Left hindlimb (tissue), 1 donor: ENCODE data around the gene NENF.
"Not testable (repeated sequence)": the region's sequence is repeated elsewhere in the genome, so short reads cannot be mapped to it uniquely, and the experiment has no call there.

Experiments
- DNase-seq: peaks from one replicate; pipeline ENCODE4 v3.0.0-alpha.2; 2018

Gene NENF

DNA sequence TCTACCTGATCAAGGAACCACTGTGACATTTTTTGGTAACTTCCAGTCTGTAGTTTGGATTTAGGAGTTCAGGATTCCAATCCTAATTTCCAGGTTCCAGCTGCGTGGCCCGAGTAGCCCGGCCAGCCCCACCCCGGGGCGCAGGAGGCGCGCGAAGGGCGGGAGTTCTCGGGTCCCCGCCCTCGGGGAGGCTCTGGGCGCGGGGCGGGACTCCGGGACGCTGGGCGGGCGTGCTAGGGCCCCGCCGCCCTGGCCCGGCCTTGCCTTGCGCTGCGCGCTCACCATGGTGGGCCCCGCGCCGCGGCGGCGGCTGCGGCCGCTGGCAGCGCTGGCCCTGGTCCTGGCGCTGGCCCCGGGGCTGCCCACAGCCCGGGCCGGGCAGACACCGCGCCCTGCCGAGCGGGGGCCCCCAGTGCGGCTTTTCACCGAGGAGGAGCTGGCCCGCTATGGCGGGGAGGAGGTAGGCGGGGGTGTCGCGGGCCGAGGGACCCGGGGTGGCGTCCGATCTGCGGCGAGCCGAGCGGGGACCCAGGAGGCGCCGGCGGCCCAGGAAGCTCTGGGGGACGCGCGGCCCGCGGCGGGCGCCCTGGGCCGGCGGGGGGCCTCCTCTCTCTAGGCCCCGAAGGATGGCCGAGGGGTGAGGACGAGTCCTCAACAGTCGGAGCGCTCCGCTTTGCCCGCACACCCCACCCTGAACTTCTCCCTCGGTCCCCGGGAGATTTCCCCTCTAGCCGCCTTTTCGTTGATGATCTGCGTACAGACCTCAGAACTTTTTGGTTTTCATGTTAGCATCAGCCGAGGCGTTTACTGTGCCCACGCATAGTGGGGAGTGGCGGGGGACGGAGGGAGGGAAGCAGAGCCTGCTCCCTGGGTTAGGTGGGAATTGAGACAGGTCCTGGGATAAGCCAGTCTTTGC is at the start of gene NENF:
Gene NENF (plus strand): TSS at position 260 of the 916 bp plus-strand sequence. CDS start 24 bp downstream, at position 284.
- peak; percentile 88 for DNase-seq

DNA sequence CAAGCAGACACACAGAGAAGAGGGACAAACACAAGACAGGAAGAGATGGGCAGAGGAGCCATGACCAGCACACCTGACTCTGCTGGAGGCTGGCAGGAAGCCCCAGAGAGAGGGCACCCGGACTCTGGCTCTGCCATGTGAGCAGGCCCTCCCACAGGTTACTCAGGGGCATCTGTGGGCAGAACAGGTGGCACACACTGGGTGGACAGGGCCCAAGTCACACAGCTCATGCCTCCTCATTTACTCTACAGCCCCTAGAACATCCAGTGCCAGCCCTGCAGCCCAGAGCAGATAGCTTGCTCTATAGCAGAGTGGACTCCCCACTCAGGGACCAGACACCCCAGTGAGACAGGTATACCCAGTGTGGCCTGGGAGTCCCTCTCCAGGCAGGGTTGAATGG is 46.7 kb upstream of the NENF start:
- no peak for DNase-seq

DNA sequence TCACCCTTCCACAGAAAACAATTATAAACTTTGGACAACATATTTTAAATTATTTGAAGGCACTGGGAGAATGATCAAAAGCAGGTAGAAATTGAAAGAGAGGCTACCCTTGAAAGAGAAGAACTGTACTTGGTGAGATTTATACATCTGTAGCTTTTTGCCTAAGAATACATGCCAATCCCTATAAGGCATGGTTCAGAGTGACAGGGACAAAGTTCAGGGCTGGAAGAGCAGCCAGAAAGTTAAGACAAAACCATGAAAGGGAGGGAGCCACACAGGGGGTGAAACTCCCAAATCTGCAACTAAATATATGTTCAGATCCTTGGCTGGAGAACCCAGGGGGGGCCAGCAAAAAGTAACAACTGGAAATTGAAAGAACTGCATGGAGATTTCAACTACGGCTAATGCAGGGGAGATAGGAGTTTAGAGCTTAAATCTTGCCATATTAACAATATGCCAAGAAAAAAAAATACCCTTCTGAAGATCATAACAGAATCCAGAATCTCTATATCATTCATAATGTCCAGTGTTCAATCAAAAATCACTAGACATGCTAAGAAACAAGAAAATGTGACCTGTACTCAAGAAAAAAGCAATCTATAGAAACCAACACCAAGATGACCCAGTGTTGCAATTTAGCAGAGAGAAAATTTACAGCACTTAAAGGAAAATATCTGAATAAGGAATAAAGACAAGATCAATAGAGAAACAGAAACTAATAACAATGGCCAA is 43.6 kb upstream of the NENF start:
- DNase-seq: no peak

- DNase-seq: not testable (repeated sequence)
Measured at GRCh38 chr1:212395678-212396437, 36.9 kb upstream of the NENF start.

DNA sequence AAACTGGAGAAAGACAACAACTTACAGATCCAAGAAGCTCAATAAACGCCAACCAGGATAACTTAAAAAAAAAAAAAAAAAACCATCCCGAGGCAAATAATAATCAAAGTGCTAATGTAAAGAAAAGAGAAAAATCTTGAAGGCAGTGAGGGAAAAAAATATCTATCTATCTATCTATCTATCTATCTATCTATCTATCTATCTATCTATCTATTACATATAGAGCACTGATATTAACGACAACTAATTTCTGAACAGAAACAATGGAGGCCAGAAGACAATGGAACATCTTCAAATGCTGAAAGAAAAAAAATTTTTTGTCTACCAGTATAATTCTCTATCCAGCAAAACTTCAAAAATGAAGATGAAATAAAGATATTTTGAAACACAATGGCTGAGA is 36.1 kb upstream of the NENF start:
- no peak for DNase-seq

GRCh38 chr1:212397171-212397570 is 35.5 kb upstream of the NENF start:
- DNase-seq: no peak

DNA sequence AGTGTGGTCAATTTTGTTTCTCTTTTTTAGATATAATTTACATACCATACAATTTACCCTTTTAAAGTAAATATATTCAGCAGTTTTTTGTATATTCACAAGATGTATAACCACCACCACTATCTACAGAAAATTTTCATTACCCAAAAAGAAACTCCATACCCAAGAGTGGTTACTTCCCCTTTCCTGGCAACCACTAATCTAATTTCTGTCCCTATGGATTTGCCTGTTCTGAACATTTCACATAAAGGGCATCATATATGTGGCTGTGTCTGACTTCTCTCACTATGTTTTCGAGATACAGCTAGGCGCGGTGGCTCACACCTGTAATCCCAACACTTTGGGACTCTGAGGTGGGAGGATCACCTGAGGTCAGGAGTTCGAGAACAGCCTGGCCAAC is 31.7 kb upstream of the NENF start:
- no peak for DNase-seq

- DNase-seq: no peak
Measured at GRCh38 chr1:212401838-212402582, 30.7 kb upstream of the NENF start.

DNA sequence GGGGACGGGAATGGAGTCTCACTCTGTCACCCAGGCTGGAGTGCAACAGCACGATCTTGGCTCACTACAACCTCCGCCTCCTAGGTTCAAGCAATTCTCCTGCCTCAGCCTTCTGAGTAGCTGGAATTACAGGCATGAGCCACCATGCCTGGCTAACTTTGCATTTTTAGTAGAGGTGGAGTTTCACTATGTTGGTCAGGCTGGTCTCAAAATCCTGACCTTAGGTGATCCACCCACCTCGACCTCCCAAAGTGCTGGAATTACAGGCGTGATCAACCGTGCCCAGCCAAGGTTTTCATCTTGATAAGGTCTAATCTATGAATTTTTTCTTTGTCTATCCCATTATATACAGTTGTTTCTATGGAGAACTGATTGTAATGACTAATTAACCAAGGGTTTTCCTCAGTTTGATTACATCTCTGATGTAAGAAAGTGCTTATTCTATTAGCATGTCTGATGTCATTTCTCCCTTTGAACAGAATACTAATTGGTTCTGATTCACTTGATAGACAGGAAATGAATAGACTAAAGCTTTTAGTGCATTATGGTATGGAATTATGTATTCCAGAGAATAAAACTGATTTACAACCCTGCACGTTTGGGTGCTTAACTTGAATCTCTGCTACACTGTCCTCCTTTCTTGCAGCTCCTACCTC is 29.9 kb upstream of the NENF start:
- DNase-seq: no peak

DNA sequence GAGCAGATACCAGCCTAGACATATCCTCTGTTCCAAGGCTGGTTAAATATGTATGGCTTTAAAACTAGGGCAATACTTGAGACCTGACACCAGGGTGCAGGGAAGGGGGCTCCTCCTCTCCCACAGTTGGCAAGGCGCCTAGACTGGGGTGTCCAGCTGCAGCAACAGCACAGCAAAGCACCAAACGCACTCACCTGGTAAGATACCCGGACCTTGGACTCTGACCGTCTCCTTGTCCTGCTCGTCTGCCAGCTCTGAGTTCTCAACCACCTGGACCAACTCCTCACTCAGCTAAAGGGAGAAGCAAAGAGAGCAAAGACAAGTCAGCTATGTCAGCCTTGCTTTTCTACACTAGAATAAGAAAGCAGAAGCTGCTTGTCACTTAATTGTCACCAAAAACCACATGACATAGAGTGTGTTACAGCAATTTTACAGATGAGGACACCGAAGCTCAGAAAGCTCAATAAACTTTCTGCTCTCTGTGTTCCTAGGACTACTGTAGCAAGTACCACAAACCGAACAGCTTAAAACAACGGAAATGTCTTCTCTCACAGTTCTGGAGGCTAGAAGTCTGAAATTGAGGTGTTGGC is 22.4 kb upstream of the NENF start:
- no peak for DNase-seq

- DNase-seq: no peak
Measured at GRCh38 chr1:212412374-212412773, 20.3 kb upstream of the NENF start.

GRCh38 chr1:212413902-212414327 is 18.8 kb upstream of the NENF start:
- no peak for DNase-seq

DNA sequence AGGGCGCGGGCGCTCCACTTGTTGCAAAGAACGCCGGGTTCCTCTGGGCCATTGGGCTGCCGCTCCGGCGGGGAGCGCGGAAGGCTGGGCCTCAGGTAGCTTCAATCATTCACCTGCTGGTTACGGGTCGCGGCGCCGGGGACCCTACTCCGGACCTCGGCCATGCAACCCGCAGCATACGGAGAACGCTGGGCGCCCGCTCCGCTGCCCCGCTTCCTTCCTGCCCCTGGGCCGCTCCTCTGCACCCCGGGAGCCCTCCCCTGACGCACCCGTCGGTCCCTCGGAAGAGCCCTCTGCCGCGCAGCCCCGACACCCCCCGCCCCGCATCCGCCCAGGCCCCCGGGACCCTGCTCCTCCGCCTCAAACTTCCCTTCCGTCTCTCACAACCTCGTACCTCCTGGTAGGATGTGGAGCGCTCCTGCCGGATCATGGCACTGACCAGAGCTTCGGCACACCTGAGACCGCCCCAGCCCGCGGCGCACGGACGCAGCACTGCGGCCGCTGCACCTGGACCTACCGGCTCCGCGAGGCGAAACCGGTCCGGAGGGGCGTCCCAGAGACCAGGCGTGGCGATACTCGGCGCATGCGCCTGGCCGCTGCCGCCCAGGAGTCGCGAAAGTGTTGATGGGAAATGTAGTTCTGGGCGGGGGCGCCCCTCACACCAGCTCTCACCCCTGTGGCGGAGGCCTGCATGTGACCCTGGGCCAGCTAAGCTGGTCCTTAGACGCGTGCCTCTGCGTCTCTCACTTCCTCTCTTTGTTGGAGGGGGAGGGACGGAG is 18.2 kb upstream of the NENF start, which contains the start of gene PACC1:
Gene PACC1 (minus strand): TSS at position 559 of the 779 bp plus-strand sequence. CDS start 129 bp downstream, at position 430.
- peak; percentile 92 for DNase-seq

DNA sequence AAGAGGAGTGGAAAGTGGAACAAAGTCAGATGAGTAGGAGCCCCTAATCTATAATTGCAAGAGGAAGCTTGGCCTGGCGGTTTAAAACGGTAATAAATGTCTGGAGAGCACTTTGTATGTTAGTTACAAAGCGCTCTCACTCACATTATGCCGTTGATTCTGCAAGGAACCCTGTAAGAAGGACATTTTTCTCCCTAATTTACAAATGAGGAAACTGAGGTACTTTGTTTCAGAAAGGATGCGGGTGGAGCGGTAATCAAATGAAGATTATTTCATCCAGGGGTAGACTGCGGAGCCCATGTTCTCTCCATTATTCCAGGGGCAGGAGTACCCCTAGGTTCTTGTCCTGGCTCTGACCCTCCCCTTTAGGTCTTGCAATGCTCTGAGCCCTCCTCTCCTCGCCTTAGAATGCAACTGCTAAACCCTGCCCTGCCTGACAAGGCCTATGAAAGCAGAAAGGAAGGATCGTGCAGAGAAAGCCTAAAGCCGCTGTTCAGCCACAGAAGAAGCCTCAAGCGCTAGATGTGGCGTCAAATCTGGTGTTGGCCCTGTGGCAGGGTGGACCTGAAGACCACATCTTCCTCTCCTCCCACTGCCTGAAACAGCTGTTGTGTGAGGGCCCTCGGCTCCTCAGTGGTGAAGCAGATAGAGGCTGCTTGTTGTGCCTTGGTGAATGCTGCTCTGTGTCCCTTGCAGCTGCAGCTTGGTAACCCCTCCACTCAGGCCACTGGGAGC is 17.4 kb upstream of the NENF start:
- no peak for DNase-seq

DNA sequence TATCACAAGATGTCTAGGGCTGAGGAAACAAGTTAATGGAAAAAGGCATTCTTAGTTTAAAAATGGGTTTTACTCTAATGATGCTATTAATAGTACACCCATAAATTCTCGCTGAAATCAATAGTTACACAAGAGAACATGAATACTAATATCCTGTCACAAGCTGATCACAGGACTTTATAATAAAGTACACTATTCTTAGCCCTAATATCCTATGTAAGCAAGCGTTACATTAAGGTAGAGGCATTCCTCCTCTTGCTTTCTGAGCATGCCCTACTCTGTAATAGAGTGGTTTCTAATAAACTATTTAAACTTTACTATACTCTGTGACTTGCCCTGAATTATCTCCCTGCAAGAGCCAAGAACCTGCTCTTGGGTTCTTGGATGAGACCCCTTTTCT is 11.6 kb upstream of the NENF start:
- DNase-seq: no peak

DNA sequence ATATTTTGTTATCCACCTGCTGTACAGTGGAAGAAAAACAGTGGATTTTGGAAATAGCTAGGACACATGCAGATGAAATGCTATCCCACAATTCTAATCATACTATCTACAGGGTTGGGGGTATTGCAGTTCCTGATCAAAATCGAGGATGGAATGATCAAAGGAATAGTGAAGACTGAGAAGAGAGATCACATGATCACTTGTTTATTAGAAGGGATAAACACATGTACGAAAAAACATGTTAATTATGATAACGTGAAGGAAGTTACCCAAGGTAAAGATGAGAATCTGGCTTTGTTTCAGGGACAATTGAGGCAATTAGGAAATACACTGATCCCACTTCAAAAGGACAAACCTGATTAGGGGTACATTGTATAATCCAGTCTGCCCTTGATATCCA is 8.8 kb upstream of the NENF start:
- no peak for DNase-seq

GRCh38 chr1:212428496-212428895 is 4.2 kb upstream of the NENF start:
- DNase-seq: no peak

DNA sequence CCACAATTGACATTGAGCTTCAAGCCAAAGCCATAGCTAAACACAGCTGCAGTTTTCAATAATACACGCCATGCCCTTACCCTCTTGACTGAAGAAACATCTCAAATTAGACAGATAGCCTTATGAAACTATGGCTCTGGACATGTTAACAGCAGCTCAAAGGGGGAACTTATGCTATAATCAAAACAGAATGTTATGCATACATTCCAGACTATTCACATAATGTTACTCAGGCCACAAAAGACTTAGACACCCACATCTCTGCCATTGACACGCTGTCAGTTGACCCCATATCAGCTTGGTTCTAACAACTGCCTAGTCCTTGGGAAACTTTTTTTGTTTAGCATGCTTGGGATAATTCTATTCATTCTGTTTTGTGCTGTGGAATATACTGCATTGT is 2.3 kb upstream of the NENF start:
- DNase-seq: no peak

DNA sequence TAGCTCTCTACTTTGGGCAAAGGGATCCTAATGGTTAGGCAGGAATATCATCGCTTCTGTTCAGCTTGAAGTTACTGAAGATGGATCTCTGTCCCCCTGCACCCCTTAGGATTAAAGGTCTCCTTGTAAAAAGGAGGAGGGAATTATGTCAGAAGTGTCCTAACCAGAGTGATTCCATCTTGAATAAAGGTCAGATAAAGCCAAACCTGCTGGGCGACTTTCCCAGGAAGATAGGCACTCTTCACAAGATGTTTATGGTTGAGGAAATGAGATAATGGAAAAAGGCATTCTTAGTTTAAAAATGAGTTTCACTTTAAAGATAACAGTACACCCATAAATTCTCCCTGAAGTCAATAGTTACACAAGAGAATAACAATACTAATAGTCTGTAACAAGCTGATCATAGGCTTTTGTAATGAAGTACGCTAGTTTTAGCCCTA is 1.7 kb upstream of the NENF start:
- DNase-seq: no peak

- DNase-seq: no peak
Measured at GRCh38 chr1:212431644-212432043, 1.1 kb upstream of the NENF start.
